Epithelial cell of esophagus (primary cell): ENCODE data around the gene CCDC60.

Experiments
- DNase-seq: peaks from one replicate; pipeline ENCODE4 v3.0.0; 2010; ENCODE audit warnings: low read depth
- H3K4me3 ChIP-seq: 2 replicates; pipeline ENCODE4 v1.5.1; 2011; ENCODE audit warnings: mild to moderate bottlenecking, low read length, control low read depth
- TF ChIP-seq, protein P1 (sequence below): IDR thresholded peaks from 2 replicates; pipeline ENCODE4 v1.5.1; 2011; ENCODE audit warnings: low read depth, mild to moderate bottlenecking, low read length, control low read depth, inconsistent platforms; ENCODE audit not compliant: insufficient read depth; ENCODE audit errors: missing control alignments

CCDC60 gene

DNA sequence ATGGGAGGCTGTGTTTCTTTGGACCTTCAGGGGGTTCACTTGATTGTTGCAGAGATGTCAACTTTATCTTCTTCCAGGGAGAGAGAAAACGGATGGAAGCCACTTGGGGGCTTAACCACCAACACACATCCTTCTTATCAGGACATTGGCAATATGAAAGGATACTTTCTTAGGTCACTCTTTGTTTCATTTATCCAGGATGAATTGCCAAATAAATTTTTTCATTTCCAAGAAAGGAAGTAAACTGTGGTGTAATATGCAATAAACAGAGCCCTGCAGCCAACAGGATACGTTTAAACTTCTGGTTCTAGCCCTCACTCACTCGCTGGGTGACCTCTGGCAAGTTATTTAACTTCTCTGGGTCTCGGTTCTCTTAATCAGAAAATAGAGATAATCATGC, 77.8 kb downstream of the CCDC60 start:
- no peak overlapping the region for H3K4me3 ChIP-seq
- no peak for DNase-seq
- TF ChIP-seq, protein P1, sequence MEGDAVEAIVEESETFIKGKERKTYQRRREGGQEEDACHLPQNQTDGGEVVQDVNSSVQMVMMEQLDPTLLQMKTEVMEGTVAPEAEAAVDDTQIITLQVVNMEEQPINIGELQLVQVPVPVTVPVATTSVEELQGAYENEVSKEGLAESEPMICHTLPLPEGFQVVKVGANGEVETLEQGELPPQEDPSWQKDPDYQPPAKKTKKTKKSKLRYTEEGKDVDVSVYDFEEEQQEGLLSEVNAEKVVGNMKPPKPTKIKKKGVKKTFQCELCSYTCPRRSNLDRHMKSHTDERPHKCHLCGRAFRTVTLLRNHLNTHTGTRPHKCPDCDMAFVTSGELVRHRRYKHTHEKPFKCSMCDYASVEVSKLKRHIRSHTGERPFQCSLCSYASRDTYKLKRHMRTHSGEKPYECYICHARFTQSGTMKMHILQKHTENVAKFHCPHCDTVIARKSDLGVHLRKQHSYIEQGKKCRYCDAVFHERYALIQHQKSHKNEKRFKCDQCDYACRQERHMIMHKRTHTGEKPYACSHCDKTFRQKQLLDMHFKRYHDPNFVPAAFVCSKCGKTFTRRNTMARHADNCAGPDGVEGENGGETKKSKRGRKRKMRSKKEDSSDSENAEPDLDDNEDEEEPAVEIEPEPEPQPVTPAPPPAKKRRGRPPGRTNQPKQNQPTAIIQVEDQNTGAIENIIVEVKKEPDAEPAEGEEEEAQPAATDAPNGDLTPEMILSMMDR: no peak

DNA sequence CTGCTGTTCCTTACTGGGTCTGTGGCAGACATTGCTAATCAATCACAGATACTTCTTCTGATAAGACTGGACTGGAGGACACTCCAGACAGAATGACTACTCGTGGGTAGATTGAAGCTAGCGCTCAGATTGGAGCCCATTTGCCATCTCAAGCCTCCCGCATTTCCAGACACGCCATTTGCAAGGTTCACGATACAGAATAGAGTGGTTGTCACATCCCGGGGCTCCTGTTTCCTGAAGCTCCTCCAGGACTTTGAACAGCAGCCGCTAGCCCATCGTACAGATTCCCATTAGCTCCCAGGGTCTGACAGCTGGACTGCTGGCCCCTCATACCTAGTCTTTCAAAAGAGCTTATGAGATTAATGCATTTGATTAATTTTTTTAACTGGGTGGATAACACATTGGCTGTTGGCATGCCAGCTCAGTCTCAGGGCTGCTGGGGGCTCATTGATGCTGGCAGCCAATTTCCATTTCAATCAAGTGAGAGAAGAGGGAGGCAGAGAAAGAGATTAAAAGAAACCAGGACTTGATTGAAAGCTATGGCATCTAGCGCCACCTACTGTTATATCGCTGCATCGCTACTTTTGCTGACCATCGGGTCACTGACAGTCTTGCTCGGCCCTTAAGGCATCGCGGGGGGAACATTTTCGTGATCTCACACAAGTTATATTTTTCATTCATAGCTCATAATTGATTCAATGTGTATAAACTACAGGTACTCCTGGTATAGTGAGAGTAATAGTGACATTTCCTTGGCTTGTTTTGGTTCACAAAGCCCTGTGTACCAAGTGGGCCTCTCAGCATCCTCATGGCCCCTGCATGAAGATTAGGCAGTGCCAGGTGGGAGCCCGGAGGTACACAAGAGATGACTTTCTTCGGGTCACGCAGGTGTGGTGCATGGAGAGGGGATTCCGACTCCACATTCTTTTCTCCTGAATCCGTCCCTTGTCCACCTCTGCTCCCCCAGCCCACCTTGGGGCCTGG, 78.6 kb downstream of the CCDC60 start:
- no peak overlapping the region for H3K4me3 ChIP-seq
- DNase-seq: peak; percentile 55
- TF ChIP-seq, protein P1: peak; percentile 78

DNA sequence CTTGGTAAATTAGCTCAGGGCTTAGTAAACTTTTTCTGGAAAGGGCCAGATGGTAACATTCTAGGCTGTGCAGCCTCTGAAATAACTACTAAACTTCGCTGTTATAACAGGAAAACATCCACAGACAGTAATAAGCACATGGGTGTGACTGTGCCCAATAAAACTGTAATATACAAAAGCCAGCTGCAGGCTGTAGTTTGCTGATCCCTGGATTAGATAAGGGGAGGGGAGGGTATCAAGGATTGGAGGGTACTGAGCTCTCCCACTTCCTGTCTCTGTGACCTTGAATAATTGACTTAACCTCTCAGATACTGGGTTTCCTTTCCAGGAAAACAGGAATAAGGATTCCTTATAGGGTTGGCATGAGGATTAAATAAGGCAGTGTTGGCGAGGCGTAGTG, 81.2 kb downstream of the CCDC60 start:
- H3K4me3 ChIP-seq: no peak overlapping the region
- TF ChIP-seq, protein P1: no peak
- no peak for DNase-seq

DNA sequence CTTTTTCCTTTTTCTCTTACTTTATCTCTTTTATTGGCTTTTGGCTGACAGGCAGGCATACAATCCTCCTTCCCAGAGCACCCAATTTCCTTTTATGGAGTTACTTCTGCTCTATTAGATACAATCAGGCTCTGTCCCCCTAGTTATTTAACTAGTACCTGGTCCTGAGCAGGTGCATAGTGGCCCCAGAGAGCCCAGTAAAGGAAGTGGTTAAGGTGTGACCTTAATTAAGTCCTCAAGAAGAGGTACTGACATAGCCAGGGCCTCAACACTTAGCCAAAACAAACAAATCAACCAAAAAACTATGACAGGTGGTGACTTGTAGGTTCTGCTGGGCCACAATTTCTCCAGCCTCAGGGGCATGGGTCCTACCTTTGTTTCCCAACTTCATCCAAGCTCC, 82.9 kb downstream of the CCDC60 start:
- TF ChIP-seq, protein P1: no peak
- no peak for DNase-seq
- H3K4me3 ChIP-seq: no peak overlapping the region

DNA sequence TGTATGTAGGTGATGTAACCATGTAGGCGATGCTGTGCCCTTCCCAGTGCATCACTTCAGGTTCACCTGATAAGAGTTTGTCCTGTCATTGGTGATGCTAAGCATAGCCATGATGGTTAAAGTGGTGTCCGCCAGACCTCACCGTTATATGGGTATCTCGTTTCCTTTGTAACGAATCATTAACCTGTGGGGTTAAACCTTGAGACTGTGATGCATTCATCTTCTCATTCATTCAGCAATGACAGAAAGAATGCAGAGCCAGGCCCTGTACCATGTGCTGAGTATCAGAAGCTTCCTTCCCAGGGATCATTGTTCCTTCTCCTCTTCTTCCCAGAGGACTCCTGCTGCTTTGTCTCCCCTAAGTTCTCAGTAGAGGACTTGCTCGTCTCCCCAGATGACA, 84.9 kb downstream of the CCDC60 start:
- TF ChIP-seq, protein P1: no peak
- DNase-seq: no peak
- no peak overlapping the region for H3K4me3 ChIP-seq

DNA sequence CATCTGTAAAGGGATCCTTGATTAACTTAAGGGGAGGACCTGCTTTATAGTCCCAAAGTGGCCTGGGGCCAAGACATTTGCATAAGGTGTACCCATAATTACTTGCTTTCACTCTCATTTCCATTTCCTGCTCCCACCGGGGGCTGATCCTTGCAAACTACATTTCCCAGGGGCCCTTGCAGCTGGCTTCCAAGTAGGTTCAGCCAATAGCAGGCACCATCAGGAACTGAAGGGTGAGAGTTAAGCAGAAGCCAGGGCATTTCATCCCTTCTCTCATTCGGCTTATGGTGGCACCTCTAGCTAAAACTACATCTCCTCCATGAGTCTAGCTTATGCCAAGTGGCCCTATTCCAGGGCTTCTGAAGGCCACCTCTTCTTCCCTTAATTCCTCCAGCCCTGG, 88.8 kb downstream of the CCDC60 start:
- DNase-seq: no peak
- no peak overlapping the region for H3K4me3 ChIP-seq
- TF ChIP-seq, protein P1: no peak

DNA sequence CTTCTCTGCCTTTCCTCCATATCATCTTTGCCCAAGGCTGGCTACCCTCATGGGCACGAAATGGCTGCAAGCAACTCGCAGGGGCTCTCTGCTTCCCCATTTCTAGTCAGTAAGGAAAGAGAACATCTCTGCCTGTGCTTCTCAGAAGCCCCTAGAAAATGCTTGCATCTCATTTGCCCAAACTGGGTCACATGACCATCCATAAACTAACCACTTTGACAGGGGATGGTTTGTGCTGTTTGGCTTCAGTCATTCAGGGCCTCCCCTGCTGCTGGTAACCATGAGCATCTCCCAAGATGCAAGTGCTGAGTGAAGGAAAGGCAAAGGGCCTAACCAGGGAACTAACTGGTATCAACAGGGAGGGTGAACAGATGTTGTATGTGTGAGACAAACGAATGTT, 91.1 kb downstream of the CCDC60 start:
- H3K4me3 ChIP-seq: no peak overlapping the region
- TF ChIP-seq, protein P1: no peak
- no peak for DNase-seq
